Stimulated activated CD8-positive, alpha-beta memory T cell treated with anti-CD3 and anti-CD28 coated beads, Interleukin-15, amount 100 ng/mL, for 48 hours (primary cell): Measurements from ENCODE around the gene RFX3.

Source experiments
- DNase-seq, 2 donors: peaks; one replicate each; pipeline ENCODE4 v3.0.0-alpha.2; 2020; ENCODE audit warnings: low read depth in 2 of 2

The RFX3 gene

DNA sequence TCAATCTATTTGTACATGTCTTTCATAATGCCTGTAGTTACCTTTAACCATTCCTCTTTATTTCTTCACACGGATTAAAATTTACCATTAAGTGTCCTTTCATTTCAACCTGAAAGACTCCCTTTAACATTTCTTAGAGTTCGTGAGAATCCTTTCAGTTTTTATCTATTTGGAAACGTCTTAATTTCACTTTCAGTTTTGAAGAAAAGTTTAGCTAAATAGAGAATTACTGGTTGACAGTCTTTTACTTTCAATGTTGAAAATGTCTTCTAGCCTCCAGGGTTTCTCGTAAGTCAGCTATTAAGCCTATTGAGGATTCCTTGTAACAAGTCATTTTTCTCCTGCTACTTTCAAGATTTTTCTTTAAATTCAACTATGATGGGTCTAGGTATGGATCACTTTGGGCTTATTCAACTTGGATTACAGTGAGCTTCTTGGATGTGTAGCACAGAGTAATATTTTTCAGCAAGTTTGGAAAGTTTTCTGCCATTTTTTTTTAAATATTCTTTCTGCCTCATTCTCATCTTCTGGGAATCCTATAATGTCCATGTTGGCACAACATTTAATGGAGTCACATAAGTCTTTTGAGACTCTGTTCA is 48.5 kb downstream of the RFX3 start:
- DNase-seq, result no peak

DNA sequence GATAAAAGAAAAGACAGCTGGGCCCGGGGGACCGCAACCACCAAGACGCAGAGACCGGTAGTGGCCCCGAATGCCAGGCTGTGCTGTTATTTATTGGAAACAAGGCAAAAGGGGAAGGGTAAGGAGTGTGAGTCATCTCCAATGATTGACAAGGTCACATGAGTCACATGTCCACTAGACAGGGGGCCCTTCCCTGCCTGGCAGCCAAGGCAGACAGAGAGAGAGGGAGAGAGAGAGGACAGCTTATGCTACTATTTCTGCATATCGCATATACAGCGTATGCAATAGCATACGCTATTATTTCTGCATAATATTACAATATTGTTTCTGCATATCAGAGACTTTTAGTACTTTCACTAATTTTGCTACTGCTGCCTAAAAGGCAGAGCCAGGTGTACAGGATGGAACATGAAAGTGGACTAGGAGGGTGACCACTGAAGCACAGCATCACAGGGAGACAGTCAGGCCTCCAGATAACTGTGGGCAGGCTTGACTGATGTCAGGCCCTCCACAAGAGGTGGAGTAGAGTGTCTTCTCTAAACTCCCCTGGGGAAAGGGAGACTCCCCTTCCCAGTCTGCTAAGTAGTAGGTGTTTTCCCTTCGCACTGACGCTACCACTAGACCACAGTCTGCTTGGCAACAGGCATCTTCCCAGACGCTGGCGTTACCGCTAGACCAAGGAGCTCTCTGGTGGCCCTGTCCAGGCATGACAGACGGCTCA is 50.3 kb downstream of the RFX3 start:
- DNase-seq, result no peak

GRCh38 chr9:3474821-3475220 is 51.0 kb downstream of the RFX3 start:
- no peak for DNase-seq

GRCh38 chr9:3473405-3473804 is 52.4 kb downstream of the RFX3 start:
- DNase-seq, result no peak

GRCh38 chr9:3471883-3472282 is 53.9 kb downstream of the RFX3 start:
- no peak for DNase-seq

DNA sequence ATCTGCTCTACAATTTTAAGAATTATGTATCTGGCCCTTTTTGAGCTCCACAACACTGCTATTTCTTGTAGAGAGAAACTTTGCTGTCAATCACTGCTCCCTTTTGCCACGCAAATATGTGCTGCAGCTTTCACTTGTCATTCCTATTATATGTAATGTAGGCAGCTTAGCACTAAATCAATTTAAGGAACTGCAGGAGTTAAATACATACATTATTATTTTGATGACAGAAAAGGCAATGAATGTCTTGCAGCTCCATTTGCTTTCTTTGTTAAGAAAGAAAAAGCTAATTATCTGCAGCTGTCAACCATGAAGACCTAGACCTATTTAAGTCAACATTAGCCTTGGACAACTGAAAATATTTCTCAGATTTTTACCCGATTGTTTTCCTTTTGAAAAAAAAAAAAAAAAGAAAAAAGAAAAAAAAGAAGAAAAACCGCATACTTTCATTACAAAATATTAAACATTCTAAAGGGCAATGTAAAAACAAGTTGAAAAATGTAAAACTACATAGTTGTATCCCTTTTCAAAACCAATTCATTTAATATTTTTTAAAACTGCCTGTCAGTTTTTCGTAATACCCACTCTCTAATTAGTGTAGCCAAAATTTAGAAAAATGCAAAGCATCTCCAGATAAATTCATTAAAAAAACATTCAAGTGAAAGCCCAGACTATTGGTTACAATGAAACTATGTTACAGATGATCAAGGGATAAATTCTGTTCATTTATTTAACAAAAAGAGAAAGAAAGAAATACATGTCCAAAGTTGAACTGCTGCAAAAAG is 57.2 kb downstream of the RFX3 start:
- no peak for DNase-seq

DNA sequence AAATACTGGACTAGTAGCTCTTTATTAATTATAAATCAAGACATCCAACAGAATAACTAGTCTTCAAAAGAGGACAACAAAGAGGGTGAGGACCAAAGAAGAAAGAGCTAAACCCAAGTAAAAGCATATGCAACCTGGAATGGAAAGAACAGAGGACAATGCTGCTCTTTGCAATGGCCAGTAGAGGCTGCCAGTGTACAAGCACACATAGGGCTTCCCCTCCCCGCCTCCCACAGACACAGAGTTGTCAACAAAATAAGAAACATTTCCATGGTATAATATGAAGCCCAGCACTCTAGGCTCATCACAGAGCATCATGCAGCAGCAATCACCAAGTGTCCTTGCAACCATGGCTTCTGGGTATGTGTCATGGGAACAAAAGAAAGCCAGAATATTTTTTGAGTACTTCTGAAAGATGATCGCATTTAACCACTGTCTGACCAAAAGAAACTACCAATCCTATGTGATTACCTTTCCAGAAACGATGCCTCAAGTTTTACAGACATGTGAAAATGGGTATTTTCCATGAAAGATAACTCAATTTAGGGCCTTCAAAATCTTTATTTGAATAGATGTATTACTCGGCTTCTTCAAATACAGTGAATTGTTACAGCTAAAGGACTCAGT is 58.1 kb downstream of the RFX3 start:
- peak; percentile 6 to 17 for DNase-seq

DNA sequence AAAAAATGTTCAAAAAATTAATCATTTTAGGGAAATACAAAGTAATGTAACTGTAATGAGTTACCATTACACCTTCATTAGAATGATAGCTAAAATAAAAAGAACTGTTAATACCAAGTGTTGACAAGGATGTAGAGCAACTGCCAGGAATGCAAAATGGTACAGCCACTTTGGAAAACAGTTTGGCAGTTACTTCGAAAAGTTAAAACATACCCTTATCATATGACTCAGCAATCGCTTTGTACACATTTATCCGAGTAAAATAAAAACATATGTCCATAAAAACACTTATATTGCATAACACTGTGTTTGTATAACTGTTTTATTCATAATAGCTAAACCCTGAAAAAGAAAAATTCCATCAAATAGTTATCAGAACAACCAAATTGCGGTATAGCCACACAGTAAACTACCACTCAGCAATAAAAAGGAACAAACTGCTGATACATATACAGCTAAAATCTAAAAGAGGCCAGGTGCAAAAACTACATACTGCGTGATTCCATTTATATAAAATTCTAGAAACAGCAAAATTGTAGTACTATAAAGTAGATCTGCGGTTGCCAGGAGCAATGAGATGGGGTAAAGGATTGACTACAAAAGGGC is 61.7 kb downstream of the RFX3 start:
- DNase-seq, result no peak

DNA sequence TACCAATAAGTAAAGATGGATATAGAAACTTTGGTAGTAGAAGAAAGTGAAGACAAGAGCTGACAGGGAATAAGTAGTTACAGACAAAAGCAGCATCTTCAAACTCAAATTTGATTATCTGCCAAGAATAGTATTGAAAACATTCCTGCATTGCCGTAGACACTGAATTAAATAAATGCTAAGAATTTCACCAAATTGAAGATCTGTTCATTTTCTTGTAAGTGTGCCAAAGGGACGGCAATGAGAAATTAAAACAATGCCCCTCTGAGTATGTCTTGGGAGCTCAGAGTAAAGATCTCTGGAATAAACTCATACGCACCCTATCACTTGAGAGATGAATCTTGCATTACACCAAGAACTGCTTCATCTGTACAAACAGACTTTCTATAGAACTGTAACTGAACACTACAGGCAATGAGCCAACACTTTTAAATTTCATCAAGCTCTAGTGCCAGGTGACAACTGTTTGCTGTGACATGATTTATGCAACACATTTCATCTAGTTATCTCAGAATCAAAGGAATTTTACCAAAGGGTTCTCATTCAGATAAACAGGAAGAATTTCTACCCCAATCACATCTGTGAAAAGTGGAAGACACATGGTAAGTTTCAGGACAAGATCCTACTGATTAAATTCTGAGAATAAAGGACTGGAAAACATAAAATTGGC is 66.9 kb downstream of the RFX3 start:
- DNase-seq, result no peak

- no peak for DNase-seq
Measured at GRCh38 chr9:3457175-3457574, 68.6 kb downstream of the RFX3 start.

DNA sequence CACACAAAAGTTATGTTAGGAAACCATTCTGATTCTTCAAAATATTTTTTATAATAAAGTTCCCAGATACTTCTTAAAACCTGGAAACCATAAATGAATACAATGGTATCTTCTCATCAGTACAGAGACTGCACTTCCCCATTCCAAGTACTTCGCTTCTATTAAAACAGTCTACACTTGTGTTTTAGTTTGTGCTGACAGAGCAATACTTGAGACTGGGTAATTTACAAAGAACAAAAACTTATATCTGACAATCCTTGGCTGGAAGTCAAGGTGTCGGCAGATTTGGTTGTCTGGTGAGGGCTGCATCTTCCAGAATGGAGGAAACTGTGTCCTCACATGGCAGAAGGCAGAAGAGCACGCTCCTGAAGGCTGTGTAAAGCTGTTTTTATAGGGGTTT is 70.1 kb downstream of the RFX3 start:
- no peak for DNase-seq

DNA sequence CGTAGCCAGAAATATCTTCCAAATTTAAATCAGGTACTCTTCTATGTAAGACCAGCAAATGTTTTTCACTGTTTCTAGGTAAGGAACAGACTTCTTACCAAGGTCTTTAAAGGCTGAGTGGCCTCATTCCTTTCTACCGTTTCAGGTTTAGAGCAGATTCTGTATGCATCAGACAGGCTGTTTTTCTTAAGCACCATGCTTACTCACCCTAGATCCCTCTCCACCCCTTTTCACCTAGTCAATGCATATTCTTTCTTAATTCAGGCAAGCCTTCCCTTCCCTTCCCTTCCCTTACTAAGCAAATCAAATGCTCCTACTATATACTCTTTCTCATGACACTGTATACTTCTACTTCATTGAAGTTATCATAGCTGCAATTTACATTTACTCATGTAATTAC is 70.7 kb downstream of the RFX3 start:
- no peak for DNase-seq

GRCh38 chr9:3451956-3452355 is 73.8 kb downstream of the RFX3 start:
- no peak for DNase-seq

GRCh38 chr9:3447788-3448187 is 78.0 kb downstream of the RFX3 start:
- DNase-seq, result no peak

- DNase-seq, result no peak
Measured at GRCh38 chr9:3447143-3447542, 78.7 kb downstream of the RFX3 start.

- DNase-seq, result no peak
Measured at GRCh38 chr9:3446313-3446712, 79.5 kb downstream of the RFX3 start.

DNA sequence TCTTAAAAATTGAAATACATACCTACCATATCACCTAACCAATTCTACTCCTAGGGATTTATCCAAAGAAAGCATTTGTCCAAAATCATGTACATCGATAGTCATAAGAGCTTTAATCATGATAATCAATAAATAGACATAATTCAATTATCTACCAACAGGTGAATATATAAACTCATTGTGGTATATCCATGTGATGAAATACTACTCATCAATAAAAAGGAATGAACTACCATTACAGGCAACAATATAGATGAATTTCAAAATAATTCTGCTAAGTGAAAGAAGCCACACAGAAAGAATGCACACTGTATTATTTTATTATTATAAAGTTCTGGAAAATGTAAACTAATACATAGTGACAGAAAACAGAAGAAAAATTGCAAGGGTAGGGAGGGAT is 81.8 kb downstream of the RFX3 start:
- DNase-seq, result no peak

GRCh38 chr9:3441197-3441816 is 84.5 kb downstream of the RFX3 start:
- DNase-seq, result peak in 1 of 2 donors; percentile 19

GRCh38 chr9:3436629-3437420 is 89.0 kb downstream of the RFX3 start:
- no peak for DNase-seq

GRCh38 chr9:3435732-3436131 is 90.1 kb downstream of the RFX3 start:
- no peak for DNase-seq
